Activated gamma-delta T cell treated with anti-CD3 and anti-CD28 coated beads, Interleukin-2, amount 50 U/mL, for 16 hours (primary cell): ENCODE results near the gene KCNJ6.
"Not testable (repeated sequence)": the region's sequence is repeated elsewhere in the genome, so short reads cannot be mapped to it uniquely, and the experiment has no call there.

Source experiments
- DNase-seq: peaks from one replicate; pipeline ENCODE4 v3.0.0-alpha.2; 2020; ENCODE audit warnings: low read depth

Gene KCNJ6, protein sequence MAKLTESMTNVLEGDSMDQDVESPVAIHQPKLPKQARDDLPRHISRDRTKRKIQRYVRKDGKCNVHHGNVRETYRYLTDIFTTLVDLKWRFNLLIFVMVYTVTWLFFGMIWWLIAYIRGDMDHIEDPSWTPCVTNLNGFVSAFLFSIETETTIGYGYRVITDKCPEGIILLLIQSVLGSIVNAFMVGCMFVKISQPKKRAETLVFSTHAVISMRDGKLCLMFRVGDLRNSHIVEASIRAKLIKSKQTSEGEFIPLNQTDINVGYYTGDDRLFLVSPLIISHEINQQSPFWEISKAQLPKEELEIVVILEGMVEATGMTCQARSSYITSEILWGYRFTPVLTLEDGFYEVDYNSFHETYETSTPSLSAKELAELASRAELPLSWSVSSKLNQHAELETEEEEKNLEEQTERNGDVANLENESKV

DNA sequence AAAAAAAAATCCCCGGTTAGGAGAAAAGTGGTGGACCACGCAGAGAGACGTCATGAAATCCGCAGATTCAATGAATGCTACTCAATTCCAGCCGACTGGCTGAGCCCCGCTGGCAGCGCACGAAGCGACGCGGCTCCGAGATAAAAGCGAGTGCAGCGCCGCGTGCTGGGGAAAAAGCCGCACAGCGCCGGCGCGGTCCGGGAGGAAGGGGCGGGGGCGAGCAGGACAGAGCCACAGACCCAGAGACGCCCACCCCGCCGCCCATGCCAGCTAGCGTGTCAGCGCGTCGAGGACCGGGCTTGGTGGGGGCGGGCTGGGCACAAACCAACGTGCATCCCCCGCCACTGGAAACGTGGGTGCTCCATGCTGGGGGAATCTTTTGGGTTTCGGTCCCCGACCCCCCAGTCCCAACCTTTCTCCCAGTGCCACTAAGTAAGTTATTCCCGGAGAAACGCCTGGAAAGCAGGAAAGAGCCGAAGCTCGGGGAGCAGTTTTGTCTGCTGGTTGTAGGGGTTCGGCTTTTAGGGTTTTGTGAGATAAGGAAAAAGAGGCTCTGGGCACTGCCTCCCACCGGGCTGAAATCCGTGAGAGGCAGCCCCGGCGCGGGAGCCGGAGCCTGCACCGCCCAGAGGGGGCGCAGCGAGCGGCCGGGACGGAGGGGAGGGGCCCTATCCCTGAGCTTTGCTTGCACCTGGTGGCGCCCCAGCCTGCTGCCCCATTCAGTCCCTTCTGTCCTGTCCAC lies at the start of gene KCNJ6:
Gene KCNJ6, minus strand, starts transcription at position 148 of the 742 bp plus-strand sequence. CDS start 75,775 bp downstream, outside the sequence.
- DNase-seq: no peak

DNA sequence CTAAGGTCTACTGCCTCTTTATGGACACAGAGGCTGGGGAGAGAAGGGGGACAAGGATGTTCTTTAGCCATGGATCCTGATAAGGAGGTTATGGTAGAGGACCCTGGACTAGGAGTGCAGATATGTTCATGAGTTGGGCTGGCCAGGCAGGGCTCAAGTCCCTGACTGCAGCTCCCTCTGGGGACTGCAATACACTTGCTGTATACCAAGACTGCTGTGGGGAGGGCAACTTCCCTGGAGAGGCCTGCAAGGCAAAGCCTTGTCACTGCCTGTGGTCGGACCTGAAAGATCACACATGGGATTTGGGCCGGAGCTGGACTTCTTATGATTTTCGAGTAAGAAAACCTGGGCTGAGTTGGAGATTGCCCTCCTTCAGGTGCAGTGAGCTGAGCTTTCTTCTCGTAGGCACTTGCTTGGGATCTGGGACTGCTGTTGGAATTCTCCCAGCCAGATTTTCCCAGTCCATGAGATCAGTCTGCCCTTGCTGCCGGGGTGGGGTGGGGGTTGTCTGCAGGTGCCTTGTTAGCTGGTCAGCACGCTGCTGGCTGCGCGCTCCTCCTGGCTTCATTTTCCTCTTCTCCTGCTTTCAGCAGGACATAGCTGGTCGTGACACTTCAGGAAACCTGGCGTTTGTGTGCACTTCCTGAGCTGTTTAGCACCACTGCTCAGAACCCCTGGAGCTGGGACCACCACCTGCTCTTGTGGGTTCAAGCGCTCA lies 49.0 kb upstream of the KCNJ6 start:
- no peak for DNase-seq

DNA sequence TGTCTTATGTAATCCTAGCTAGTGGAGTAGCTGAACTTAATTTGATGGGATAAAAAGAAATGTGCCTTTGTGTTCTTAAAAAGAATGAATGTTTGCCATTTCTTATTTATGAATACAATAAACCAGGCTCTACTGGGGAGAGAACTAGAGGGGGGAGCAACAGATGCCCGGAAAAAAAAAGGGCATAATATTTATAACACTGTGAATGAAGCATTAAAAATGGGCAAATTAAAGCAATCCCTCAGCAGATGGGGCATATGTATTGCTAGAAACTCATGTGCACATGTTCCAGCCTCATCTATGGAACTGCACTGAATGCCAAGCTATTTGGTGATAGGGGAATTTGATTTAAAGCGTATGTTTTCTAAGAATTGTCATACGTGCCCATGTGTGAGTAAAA lies 42.3 kb upstream of the KCNJ6 start:
- DNase-seq: no peak

DNA sequence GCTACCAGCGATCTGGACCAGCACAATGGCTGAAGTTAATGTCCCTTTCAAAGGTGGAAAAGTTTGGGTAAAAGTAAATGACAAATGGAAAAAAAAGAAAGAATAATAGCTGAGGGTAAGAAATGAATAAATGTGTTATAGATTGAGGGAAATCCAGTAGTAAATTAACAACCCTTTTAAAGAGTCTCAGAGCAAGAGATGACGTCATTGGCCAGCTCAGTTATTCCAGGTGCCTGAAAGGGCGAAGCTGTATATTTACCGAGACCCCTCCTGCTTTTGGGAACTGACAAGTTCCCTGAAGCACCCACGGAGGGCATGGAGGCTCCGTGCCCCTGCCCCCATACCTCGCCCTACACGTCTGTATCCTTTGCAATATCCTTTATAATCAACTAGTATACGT lies 40.5 kb upstream of the KCNJ6 start:
- DNase-seq: no peak

DNA sequence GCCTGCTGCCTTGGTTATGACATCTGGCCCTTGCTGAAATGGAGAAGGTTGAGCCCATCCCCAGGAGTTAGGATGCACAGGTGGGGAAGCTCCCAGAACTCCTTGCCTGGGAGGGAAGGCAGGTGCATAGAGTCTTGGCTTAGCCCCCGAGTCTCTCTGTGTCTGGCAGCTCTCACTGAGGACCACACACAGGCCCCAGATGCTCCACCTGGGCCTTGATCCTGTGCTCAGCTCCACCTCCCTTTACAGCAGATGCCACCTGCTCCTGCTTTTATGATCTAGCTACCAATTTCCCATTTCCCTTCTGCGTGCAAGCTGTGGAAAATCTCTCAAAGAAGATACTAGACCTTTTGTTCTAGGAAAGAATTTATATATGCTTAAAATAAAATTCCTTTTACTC lies 28.8 kb upstream of the KCNJ6 start:
- no peak for DNase-seq

DNA sequence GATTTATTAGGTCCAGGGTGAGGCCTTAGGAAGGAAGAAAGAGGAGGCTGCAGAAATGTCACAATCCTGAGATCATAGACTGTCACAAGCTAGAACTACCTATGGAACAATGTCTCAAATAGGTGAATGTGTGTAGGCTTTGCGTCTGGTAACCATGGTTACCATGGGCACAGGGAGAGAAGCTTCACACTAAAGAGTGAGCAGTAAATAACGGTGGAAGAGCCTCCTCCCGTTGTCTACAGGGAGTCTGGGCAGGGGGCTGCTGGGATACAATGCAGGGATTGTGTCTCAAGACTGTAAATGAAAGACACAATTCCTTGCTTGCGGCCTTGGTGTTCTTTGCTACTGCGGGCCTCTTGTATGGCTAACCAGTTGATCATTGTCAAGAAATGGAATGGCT lies 28.2 kb upstream of the KCNJ6 start:
- no peak for DNase-seq

DNA sequence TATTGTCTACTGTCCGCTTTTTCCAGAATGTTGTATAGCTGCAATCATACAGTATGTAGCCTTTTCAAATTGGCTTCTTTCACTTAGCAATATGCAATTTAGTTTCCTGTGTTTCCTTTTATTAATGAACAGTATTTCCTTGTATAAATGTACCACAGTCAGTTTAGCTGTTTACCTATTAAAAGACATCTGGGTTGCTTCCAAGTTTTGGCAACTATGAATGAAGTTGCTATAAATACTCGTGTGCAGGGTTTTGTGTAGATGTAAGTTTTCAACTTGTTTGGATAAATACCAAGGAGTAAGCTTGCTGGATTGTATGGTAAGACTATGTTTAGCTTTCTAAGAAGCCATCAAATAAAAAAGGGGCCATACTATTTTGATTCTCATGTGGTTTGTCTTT lies 24.4 kb upstream of the KCNJ6 start:
- no peak for DNase-seq

DNA sequence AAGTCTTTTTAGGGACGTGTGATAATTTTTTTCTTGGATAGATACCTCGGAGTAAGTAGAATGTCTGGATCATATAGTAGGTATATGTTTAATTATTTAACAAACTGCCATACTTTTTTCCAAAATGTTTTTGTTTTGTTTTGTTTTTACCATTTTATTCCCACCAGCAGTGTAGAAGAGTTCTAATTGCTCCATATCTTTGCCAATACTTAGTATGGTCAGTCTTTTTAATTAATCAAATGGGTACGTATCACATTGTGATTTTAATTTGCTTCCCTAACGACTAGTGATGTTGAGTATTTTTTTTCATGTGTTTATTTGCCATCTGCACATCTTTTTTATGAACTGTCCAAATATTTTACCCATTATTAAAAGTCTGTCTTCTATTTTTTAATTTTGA lies 23.6 kb upstream of the KCNJ6 start:
- no peak for DNase-seq

DNA sequence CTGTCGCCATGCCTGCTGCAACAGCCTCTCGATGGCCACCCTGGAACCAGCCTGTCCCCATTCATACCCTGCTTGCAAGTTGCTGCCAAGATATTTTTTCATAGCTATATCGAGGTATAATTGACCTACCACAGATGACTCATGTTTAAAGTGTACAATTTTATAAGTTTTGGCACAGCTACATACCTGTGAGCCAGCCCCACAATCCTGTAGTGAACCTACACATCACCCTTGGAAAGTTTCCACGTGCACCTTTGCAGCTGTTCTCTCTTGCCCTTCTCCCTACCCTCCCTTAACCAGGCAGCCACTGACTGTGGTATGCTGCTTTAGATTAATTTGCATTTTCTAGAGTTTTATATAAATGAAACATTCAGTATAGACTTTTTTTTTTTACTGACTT lies 23.0 kb upstream of the KCNJ6 start:
- no peak for DNase-seq

DNA sequence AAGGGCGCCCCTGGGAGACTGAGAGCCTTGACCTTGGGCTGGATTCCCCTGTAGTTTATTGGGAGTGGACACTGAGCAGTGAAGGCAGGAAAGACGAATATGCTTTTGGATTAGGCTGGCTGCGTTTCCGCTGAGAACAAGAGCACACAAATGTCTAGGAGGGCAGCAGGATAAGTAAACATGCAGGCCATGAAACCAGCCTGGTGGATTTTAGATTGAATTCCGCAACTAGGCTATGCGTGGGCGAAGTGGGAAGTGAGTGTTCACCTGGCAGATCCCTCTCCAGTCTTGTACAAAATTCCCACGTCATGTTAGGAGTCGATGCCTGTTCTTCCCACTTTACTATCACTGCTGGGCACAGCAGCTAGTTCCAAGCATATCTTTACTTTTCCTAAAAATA lies 21.4 kb upstream of the KCNJ6 start:
- DNase-seq: no peak

DNA sequence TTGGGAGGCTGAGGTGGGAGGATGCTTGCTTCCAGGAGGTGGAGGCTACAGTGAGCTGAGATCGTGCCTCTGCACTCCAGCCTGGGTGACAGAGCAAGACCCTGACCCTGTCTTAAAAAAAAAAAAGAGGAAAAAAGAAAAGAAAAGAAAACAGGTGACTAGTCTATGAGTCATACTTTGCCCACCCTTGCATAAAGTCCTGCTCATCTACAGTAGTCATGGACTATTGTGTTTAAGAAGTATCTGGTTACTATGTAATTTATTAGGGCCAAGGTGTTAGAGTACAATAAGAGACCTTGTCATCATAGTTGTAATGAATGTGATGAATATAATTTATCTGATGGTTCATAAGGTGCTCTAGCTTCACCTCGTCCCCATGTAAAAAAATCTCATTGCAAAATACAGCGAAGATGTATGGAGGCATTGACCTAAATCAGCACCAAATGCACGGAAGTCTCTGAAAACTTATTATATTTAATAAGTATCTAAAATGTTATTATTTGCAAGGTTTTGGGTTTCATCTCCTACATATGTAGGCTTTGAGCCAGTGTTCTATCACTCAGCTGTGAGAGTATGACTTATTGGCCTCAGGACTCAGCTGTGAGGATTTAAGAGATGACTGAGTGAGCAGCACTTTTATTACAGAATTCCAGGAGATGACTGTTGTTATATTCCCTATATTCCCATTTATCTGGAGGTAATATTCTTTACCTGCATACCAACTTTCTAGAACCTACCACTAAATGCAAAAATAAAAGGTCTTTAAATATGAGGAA lies 19.9 kb upstream of the KCNJ6 start:
- DNase-seq: no peak

DNA sequence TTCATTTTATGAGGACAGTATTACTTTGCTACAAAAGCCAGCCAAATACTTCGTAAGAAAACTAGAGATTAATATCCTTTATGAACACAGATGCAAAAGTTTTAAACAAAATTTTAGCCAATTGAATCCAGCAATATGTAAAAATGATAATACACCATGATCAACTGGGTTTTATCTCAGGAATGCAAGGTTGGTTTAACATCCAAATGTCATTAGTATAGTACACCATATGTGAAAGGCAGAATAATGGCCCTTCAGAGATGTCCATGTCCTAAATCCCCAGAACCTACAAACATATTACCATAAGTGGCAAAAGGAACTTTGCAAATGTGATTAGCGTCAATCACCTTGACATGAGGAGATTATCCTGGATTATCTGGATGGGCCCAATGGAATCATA lies 16.7 kb upstream of the KCNJ6 start:
- no peak for DNase-seq

DNA sequence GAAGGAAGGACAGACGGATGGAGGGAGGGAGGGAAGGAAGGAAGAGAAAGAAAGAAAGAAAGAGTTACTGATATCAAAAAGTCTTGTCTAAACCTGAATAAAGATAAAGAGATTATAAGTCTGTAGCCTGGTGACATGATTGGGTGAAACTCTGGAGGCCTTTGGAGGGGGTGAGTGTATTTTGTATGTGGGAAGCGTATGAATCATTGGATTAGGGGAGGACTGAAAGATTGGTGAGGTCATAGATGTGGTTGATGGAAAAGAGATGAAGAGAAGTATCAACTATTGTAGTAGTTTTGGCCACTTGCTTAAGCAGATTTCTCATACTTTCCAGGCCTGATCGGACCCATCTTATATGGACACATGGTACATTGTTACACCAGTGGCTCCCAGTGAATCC lies 11.5 kb upstream of the KCNJ6 start:
- no peak for DNase-seq

DNA sequence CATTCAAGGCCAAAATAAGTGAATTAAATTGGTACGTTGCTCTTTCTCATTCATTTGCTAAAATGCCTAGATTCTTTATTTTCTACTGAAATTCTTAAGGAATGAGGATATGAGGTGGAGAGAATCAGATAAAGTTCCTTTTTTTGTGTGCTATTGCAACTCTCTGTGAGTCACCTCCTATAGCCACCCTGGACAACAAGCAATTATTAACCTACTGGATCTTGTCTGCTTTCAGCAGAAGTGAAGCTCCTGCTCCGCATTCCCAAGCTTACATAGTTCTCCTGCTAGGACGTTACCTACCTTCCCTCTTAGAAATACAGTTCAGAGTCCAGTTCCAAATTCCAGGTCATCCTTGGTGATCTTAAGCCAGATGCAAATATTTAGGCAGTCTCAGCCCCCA lies 4.8 kb upstream of the KCNJ6 start:
- no peak for DNase-seq

DNA sequence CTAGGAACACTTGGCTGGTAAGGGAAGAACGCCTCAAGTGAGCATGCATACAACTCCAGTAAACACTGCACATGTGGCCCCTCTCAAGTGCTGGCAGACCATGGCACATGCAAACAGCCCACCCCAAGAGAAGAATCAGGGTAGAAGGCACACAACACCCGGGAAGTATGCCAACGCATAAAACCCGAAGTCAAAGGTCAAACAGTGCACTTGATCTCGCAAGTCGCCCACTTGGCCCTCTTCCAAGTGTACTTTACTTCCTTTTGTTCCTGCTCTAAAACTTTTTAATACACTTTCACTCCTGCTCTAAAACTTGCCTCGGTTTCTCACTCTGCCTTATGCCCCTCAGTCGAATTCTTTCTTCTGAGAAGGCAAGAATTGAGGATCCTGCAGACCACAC lies 4.0 kb upstream of the KCNJ6 start:
- DNase-seq: not testable (repeated sequence)

DNA sequence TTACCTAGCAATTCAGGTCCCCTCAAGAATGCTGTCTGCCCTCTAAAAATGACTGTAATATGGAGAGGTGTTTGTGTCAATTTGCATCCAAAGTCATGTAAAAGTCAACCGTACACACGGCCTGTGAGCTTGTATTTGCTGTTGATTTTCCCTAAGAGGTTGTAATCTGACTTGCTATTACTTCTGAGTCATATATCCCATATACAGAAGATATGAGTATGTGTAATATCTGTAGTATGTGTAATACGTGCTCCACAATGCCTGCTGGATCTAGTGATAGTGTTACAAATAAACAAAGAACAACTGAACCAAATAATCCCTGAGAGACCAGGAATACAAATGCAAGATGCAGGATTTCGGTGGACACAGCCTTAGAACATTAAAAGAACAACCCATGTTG lies 1.4 kb upstream of the KCNJ6 start:
- DNase-seq: no peak

DNA sequence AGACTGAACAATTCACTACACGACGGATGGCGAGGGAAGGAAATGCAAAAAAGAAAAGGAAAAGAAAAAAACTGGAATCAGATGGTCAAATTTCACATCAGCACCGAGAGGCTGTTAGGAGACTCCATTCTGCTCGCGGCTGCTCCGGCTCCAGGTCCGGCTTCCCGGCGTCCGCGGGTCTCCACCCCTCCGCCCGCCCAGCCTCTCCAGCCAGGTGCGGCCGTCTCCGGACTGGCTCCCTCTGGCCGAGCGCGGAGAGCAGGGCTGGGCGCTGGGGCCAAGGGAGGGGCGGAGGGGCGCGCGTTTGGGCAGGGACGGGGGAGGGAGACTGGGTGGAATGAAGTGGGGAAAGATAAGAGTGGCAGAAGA lies 332 bp downstream of the KCNJ6 start:
- no peak for DNase-seq

DNA sequence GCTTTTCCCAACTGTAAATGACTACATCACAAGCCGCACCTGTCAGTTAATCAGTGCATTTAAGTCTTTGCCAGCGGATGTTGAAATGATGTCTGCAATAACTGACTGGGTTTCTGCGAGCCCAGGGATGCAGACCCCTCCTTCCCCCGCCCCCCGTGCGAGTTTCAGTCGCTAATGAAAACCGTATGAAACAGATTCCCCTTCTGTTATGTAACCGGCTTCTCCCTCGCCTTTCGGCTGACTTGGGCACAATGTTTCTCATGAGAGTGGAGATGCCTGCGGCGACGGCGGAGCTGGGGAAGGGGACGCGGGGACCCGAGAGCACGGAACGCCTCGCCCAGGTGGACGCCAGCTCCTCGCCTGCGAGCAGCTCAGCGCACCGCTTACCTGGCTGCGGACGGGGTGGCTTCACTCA lies 753 bp downstream of the KCNJ6 start:
- DNase-seq: no peak

DNA sequence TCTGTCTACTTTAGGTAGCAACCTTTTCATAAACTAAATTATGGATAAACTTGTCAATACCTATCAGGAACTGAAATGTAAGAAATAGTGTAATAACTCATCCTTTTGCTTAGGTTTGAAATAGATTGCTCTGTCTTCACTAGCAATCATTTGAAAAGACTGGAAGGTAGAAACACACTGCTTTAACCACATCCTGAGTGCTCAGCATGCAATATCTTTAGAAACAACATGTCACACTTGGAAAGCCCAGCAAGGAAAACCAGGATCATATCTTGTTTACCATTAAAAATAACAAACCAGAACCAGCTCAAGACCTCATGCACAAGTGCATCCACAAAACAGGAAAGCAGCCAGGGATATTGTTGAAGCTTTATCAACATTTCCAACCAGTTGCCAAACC lies 3.6 kb downstream of the KCNJ6 start:
- DNase-seq: no peak

DNA sequence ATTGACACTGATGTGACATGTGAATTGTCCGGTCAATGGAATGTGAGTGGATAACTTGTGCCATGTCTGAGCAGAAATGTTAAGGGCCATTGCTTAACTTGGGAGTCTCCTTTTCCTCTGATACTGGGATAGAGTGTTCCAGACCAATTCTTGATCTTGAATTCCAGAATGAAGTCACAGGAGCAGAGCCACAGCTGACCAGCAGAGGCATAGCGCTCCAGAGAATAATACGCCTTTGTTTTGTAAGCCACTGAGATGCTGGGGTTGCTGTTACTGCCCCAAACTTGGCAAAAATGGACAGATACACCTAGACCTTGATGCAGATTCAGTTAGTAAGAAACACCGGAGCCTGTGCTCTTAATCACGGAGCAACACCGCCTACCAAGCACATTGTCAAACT lies 6.3 kb downstream of the KCNJ6 start:
- DNase-seq: no peak

DNA sequence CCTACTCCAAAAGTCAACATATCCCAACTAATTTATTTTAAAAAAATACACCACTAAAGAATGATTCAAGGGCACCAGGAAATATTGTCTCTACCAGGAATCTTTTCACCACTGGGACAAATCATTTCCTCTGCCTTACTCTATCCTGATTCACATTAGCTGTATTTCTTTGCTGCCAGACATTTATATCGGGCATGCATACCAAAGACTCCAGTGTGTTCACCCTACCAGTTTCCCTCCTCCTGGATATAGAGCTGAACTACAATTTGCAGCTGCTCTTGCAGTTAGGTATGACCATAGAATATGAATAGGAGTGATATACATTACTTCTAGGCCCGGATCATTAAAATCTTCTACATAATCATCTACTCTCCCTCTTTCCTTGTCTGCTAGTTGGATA lies 7.6 kb downstream of the KCNJ6 start:
- DNase-seq: no peak

DNA sequence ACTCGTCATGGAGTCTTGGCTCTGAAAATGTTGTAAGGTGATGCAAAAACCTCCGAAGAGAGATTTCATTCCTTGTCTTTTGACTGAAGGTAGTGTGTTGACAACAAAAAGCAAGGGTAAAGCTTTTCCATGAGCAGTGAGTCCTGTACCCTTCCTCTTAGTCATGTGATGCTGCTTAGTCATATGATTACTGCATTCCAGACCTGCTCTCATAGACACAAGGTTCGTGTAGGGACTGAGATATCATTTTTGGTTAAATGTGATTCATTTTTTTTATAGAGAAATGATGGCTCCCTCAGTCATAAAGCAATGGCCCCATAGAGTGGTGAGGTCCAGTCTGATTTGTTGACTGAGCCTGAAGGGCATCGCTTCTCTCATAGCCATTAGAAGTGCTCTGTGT lies 9.2 kb downstream of the KCNJ6 start:
- DNase-seq: no peak
